ENCODE results near the gene PUM2.

GRCh38 chr2:20378341-20378740, 27.7 kb upstream of the PUM2 start:
- no peak for TF ChIP-seq CTCF (IDR thresholded peaks at IDR 0.05 in 4 of 5, conservative IDR thresholded peaks at IDR 0.05 in 1 of 5)
- no peak for TF ChIP-seq POLR2A (IDR thresholded peaks at IDR 0.05)

Measured in gastrocnemius medialis (tissue), 4 donors.